Ureter (tissue), 1 donor: ENCODE measurements around the gene C1orf52. TPM values are rescaled to one million over a fixed set of nuclear protein-coding genes. Genes with fewer than 3 reads are reported as not detected.
A peak's percentile ranks its signal among the peaks of the same experiment; 100 is the strongest.

ENCODE experiments used
- DNase-seq: peaks from one replicate; pipeline ENCODE4 v3.0.0-alpha.2; 2020; ENCODE audit warnings: low spot score
- total RNA-seq: library from RNA; stranded (reverse); gene quantifications from one replicate; pipeline ENCODE4 v1.2.4, GENCODE V29; 2023
- donor health status: DM: yes; HTN: yes; CAD: no.

Gene C1orf52
- 30.0 TPM for total RNA-seq

- DNase-seq, result peak; percentile 95
These were observed at the start of gene C1orf52 for GRCh38 chr1:85259118-85259911. C1orf52 (minus strand) TSS chr1:85259662; CDS start chr1:85259633, 29 bp downstream.

DNA sequence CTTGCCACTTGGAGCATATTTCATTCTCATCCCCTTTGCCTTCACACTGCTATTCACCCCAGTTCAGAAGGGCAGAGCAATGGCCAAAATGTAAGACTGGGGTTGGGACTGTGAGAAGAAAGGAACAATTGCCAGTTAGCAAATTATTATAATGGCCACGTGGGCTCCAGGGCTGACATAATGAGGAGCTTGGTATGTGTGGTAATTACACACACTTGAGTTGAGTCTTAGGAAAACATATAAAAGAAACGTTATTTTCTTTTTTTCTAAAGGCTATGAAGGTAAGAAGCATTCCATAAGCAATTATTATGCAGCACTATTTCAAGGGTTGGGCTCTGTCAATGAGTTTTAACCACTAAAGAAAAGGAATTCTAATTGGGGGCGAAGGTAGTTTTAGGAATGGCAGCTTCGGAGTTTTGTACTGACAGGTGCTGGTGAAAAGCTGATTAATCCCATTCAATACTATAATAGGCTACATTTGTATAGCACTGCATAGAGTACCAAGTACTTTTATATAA lies 49.4 kb upstream of the C1orf52 start:
- DNase-seq, result no peak

- DNase-seq, result peak; percentile 91
These were observed 48.7 kb upstream of the C1orf52 start for GRCh38 chr1:85307987-85308832.

DNA sequence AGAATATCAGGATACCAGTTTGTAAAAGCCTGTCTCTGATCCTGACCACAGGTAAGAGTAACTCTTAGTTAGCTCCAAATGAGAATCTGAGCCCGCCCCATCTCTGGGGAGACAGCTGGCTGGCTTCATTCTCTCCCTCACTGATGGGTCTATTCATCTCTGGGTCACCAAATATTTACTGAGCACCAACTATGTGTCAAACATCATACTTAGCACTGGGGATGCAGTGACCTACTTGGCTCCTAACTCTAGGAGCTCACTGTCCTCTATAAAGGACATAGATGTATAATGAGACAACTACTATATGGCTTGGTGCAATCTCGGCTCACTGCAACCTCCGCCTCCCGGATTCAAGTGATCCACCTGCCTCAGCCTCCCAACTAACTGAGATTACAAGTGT lies 46.8 kb upstream of the C1orf52 start:
- no peak for DNase-seq

- DNase-seq, result no peak
These were observed 44.1 kb upstream of the C1orf52 start for GRCh38 chr1:85303440-85304162.

GRCh38 chr1:85300140-85300539 lies 40.7 kb upstream of the C1orf52 start:
- DNase-seq, result no peak

DNA sequence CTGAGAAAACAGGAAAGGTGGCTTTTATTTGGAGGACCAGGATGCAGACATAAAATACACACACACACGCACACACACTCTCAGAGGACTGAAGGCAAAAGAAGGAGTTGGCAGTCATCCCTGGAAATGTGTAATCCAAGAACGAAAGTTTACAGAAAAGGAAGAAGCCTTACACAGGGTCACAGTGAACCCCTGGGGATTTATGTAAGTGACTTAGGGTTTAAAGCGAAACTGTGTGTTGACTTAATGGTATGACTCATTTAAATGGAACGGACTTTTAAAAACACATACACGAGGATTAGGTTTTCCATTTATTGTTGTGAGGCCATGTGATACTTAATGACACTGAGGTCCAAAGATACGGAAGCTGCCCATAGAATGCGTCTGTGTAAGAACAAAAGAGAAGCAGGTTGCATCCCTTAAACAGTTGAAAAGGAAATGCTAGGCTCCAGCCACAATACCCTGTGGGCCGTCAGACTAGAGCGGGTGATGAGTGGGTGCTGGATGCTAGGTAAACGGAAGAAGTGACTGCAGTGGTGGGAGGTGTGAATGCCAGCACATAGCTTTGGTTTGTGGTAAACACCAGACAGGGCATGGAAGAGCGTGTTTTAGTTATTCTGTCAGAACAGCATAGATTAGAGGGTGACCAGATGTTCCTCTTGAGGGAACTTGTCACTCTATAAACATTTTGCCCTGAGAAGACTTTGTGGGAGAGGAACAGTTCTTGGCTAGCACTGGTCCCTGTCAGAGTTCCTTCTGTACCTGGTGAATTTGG lies 38.6 kb upstream of the C1orf52 start:
- DNase-seq, result peak; percentile 69

DNA sequence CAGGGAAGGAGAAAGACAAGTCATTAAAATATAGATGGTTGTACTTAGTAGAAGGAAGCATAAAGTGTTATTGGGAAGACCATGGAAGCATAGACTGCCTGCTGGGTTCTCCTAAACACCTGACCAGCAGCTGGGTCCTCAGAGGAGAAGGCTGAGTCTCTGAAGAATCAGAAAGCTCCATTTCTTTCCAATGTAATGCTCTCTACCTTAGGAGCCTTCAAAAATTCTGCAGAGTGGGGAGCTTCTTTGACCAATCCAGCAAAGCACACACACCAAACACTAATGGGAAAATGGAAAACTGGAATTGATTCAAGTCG lies 38.0 kb upstream of the C1orf52 start:
- DNase-seq, result no peak

DNA sequence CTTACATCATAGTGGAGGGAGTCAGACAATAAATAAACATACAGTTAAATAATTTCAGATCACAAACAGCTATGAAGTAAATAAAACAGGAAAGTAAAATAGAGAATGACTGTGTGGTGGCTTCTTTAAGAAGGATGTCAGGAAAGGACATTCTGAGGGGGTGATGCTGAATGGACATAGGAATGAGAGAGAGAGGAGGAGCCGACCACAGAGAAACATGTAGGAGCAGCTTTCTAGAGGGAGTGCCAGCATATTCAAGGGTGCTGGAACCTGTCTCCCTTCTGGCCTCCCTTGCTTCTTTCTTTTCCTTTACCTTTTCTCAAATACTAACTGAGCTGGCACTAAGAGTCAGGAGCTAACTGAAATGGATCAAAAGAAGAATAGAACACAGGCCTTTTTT lies 37.5 kb upstream of the C1orf52 start:
- no peak for DNase-seq

GRCh38 chr1:85295654-85296053 lies 36.2 kb upstream of the C1orf52 start:
- DNase-seq, result no peak

DNA sequence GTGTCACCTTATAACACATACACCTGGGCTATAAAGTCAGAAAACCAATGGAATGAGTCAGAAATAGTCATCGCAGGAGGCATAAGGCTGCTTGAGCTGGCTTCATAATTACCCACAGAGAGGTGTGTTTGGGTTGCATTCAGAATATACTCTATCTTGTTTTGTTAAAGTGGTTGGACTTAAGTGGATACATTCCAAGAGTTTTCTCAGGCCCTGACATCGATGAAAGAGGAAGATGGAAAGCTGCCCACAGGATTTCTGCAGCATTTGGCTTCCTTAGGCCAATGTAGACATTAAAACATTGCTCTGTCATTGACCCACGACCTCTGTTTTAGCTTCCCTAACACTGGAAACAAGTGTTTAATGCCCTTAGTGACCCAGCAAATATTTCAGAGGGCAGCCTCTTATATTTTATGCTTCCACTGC lies 35.6 kb upstream of the C1orf52 start:
- DNase-seq, result no peak

GRCh38 chr1:85290826-85291225 lies 31.4 kb upstream of the C1orf52 start:
- no peak for DNase-seq

DNA sequence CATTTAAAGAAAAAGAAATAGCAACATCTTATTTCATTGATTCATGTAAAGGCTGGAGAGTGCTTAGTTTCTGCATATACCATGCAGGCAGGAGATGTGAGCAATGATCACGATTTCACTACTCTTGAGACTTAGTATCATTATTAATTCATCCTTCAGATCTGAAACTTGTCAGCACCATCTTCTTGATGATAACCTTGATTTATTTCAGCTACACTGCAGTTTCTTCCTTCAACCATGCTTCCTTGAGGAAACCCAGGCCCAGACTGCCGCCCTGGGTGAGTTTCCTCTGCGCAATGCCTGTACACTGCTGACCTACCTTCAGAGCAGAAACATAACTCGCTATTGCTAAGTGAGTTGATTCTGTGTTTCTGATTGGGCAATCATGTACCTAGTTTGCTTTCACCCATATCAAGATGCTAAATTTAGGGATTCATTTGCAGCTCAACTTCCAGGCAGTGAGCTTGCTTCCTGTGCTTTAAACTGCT lies 30.4 kb upstream of the C1orf52 start:
- no peak for DNase-seq

DNA sequence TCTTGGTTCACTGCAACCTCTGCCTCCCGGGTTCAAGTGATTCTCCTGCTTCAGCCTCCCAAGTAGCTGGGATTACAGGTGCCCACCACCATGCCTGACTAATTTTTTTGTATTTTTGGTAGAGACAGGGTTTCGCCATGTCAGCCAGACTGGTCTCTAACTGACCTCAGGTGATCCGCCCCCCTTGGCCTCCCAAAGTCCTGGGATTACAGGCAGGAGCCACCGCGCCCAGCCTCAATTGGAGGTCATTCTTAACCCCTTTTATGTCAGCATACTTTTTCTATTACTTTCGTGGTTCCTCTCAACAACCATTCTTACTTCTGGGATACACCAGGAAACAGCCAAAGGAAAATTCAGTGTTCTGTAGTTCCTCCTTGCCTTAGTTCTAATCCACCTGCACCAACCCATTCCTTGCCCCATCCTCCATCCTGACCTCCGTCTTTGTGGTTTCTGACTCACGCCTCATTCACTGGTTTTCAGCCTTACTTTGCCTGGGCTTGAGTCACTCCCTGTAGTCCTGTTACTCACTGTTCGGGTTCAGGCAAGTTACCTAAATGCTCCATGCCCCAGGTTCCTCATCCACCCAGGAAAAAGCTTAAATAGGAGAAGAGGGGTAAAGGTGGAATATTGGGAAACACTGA lies 29.9 kb upstream of the C1orf52 start:
- DNase-seq, result peak; percentile 76

- no peak for DNase-seq
These were observed 24.7 kb upstream of the C1orf52 start for GRCh38 chr1:85284202-85284601.

DNA sequence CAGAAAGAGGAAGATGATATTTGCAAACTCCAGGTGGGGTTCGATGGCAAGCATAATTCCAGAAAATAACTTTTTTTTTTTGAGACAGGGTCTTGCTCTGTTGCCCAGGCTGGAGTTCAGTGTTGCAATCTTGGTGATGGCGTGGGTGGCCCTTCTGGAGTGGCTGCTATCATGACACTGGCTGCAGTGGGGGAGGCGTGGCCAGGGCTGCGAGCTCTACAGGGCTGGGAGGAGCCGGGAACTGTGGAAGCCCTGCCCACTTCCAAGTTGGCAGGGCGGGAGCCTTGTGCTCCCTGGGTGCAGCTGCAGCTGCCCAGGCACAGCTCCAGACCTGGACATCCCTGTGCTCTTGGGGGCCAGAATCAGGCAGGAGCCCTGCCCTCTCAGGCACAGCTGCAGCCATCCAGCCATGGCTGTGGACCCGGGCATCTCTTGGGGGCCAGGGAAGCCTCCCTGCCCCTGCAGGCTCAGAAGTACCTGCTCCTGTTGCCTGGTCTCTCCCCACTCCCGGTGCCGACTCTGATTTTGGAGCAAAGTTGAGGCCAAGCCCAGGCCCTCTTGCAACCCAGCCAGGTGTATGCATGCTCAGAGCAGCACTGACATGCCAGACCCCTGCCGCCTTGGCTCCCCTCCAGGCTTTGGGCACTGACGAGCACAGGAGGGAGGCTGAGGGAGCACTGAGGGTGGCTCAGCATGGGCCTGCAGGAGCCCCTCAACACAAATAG lies 24.2 kb upstream of the C1orf52 start:
- DNase-seq, result no peak

GRCh38 chr1:85282424-85282823 lies 23.0 kb upstream of the C1orf52 start:
- DNase-seq, result no peak

GRCh38 chr1:85280636-85281035 lies 21.2 kb upstream of the C1orf52 start:
- no peak for DNase-seq

- no peak for DNase-seq
These were observed 20.1 kb upstream of the C1orf52 start for GRCh38 chr1:85279458-85280080.
